GM18951 (cell line): Measurements from ENCODE around the gene CALHM6.

Experiments used
- POLR2A ChIP-seq: IDR thresholded peaks from 4 replicates; pipeline ENCODE4 v1.6.1; 2011; ENCODE audit warnings: mild to moderate bottlenecking; ENCODE audit not compliant: insufficient read length, insufficient read depth; ENCODE audit errors: extremely low read depth
- in situ Hi-C: fragments of 300-500 bp; cut with MboI; formaldehyde crosslinking; loops from one replicate; pipeline ENCODE4 v1.12.0; 2022; ENCODE audit warnings: low sequenced_read_pairs, mixed read lengths, inconsistent platforms; ENCODE audit not compliant: unreplicated experiment

CALHM6 gene

DNA sequence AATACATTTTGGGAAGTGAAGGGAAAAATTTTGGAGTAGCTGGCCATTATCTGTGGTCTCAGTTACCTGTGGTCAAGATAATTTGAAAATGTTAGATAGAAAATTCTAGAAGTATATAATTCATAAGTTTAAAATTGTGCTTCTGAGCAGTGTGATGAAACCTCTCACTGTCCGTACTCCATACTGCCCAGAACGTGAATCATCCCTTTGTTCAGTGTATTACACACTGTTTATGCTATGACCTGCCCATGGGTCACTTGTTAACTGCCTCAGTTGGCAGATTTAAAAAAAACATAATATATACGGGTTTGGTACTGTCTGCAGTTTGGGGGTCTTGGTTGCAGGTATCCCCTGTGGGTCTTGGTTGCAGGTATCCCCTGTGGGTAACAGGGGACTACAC is 46.1 kb downstream of the CALHM6 start:
- TF ChIP-seq POLR2A = no peak
- in situ Hi-C loops = no loop called here

DNA sequence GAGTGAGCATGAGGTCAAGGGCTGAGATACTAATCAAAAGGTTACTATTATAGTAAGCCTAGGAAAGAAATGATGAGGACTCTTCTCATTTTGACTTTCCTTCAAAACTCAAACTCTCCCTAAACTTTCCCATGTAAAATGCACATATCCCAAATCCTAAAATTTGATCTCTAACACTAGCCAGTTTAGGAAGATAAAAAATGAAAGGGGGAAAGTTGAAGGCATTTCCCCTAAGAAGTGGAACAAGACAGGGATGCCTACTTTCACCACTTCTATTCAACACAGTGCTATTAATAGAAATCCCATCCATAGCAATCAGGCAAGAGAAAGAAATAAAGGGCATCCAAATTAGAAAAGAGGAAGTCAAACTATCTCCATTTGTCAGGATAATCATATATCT is 47.4 kb downstream of the CALHM6 start:
- no peak for TF ChIP-seq POLR2A
- in situ Hi-C loops = no loop called here

DNA sequence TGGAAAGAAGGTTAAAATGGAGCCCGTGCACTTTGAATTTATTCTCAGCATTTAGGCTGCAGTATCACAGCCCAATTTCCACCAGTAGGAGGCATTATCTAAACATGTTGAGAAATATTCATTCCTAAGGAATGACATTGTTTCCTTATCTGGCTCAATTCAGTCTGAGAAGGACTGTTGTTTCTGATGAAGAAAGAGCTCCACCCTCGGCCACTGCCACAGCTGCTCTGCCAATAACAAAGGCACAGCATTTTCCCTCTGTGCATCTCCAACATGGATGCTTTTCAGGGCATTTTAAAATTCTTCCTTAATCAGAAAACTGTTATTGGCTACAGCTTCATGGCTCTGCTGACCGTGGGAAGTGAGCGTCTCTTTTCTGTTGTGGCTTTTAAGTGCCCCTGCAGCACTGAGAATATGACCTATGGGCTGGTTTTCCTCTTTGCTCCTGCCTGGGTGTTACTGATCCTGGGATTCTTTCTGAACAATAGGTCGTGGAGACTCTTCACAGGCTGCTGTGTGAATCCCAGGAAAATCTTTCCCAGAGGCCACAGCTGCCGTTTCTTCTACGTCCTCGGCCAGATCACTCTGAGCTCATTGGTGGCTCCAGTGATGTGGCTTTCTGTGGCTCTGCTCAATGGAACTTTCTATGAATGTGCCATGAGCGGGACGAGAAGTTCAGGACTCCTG is 50.4 kb downstream of the CALHM6 start, which contains the start of gene CALHM5:
TSS of gene CALHM5 (plus strand) at position 216 of the 687 bp plus-strand sequence. CDS start at position 274, 58 bp downstream.
- no peak for TF ChIP-seq POLR2A
- in situ Hi-C loops = no loop called here

DNA sequence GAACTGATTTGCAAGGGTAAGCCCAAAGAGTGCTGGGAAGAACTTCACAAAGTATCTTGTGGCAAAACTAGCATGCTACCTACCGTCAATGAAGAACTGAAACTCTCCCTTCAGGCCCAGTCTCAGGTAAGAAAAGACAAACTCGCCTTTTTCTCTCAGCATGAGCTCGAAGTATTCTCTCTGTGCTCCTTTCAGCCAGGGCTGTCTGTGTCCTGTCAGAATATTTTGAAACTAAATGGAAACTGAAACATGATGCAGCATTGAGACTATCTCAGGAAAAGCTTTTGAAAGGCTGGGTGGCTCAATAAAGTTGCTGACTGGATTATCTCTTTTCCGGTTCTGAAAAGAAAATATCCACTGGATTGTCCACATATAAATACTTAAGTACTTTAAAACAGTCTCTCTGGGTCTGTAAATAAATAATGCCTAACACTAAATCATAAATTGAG is 51.0 kb downstream of the CALHM6 start:
- in situ Hi-C loops = no loop called here
- no peak for TF ChIP-seq POLR2A

DNA sequence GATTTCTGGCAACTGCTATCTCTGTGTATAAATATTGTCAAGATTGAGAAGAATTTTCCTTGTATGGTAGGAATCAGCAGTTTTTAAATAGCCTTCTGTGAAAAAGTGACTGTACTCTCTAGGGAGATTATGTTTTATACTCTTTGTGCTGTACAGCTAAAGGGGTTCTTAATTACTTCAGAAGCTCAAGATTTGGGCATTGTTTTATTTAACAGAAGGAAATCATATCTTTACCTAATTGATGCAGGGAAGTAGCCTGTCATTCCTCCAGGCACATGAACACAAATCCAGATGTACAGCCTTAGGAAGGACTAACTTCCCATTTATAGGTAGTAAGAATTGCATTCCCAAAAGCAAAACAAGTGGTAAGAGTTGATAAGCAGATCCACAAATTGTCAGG is 51.6 kb downstream of the CALHM6 start:
- no peak for TF ChIP-seq POLR2A
- in situ Hi-C loops = no loop called here
